Measurements from ENCODE around the gene ANXA2R. TPM values are rescaled to one million over a fixed set of nuclear protein-coding genes. Genes with fewer than 3 reads are reported as not detected.
A peak's percentile ranks its signal among the peaks of the same experiment; 100 is the strongest.

The ANXA2R gene
- total and polyA plus RNA-seq, 2 donors, result 2.9 to 3.5 TPM

GRCh38 chr5:42992088-42992879 is 47.8 kb downstream of the ANXA2R start:
- Histone ChIP-seq H3K27ac (ENCODE audit: low read depth) (peak overlapping the region; percentile 96), H3K4me3 (ENCODE audit: low read depth, low read length) (peak overlapping the region; percentile 52), H3K36me3 (ENCODE audit: insufficient read depth) (no peaks in the 10 kb centered on the region), H3K4me1 (ENCODE audit: insufficient read depth) (no peaks in the 10 kb centered on the region)
- 4% methylated on average over 71 of the region's 71 CpGs for WGBS
- DNase-seq (ENCODE audit: extremely low spot score), result no peak

- no peaks in the 10 kb centered on the region for H3K4me1 ChIP-seq (ENCODE audit: insufficient read depth)
- peak overlapping the region; percentile 52 for H3K4me3 ChIP-seq (ENCODE audit: low read depth, low read length)
- H3K27ac ChIP-seq (ENCODE audit: low read depth), result peak overlapping the region; percentile 96
- H3K36me3 ChIP-seq (ENCODE audit: insufficient read depth), result no peaks in the 10 kb centered on the region
- DNase-seq (ENCODE audit: extremely low spot score), result no peak
- 44% methylated on average over 36 of the region's 36 CpGs for WGBS
Measured at GRCh38 chr5:42991404-42992087, 48.6 kb downstream of the ANXA2R start.

GRCh38 chr5:42990892-42991291 is 49.2 kb downstream of the ANXA2R start:
- H3K4me1 ChIP-seq (ENCODE audit: insufficient read depth), result no peaks in the 10 kb centered on the region
- no peaks in the 10 kb centered on the region for H3K36me3 ChIP-seq (ENCODE audit: insufficient read depth)
- 93% methylated on average over 4 of the region's 4 CpGs for WGBS
- no peak overlapping the region for H3K27ac ChIP-seq (ENCODE audit: low read depth)
- DNase-seq (ENCODE audit: extremely low spot score), result no peak
- peak overlapping the region; percentile 52 for H3K4me3 ChIP-seq (ENCODE audit: low read depth, low read length)

Other genes starting within 250 kb of the ANXA2R start
- gene SELENOP, start 228.4 kb downstream of the ANXA2R start, total RNA-seq, result 433 TPM
- gene SELENOP, start 228.4 kb downstream of the ANXA2R start, polyA plus RNA-seq, result 283 TPM
- gene ZNF131, start 80.6 kb upstream of the ANXA2R start, total RNA-seq, result 69.7 TPM
- 22.9 TPM for gene ZNF131, start 80.6 kb upstream of the ANXA2R start, polyA plus RNA-seq
- gene NIM1K, start 151.9 kb upstream of the ANXA2R start, total RNA-seq, result 0.53 TPM
- 1.3 TPM for gene NIM1K, start 151.9 kb upstream of the ANXA2R start, polyA plus RNA-seq